RPMI8226 (cell line): Measurements from ENCODE around the gene PPP2R5C.
A peak's percentile ranks its signal among the peaks of the same experiment; 100 is the strongest.
"Not testable (repeated sequence)": the region's sequence is repeated elsewhere in the genome, so short reads cannot be mapped to it uniquely, and the experiment has no call there.

Experiments used
- DNase-seq: peaks from one replicate; pipeline ENCODE4 v3.0.0-alpha.2; 2015

PPP2R5C gene

DNA sequence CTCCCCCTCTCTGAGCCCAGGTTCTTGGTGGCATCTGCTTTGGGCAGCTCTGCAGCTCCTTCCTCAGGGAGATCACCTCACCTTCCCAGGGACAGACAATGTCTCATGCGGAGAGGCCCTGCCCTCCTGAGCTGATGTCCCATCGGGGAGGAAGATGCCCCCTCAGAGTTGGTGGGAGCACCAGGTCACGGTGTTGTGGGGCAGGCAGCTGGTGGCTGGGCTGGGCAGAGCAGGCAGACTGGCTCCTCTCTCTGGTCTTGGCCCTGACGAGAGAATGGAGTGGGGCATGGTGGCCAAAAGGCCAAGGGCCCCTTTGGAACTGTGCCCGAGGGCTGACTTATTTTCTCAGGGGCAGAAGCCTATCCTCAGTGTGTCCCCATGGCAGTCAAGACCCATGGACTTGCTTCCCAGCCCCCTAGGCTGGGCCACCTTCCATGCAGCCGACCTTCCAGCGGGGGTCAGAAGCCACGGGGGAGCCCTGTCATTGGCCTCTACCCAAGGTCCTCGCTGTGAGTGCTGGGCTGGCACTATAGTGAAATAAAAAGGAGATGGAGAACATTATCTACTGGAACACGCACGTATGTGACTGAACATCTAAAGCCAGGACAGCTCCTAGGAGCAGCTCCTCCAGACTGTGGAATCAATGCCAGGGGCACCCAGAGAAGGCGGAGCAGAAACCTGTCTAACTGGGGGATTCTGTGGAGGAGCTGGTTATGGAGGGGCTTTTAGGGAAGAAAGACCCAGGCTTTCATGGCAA is 21.9 kb downstream of the PPP2R5C start:
- DNase-seq = no peak

DNA sequence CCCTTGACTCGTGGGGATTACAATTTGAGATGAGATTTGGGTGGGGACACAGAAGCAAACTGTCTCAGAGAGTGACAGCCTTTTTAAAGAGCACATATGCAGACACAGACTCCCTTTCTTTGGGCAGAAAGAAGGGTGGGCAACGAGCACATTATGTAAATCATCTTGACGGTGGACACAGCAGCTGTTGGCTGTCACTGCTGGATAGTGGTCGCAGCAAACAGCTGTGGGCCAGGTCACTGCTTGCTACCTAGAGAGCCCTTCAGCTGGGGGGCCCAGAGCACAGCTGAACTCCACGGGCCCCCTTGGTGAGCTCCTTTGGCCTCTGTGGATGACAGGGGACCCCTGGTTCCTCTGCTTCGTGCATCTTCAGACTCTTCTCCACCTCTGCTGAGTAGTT is 23.1 kb downstream of the PPP2R5C start:
- DNase-seq = no peak

DNA sequence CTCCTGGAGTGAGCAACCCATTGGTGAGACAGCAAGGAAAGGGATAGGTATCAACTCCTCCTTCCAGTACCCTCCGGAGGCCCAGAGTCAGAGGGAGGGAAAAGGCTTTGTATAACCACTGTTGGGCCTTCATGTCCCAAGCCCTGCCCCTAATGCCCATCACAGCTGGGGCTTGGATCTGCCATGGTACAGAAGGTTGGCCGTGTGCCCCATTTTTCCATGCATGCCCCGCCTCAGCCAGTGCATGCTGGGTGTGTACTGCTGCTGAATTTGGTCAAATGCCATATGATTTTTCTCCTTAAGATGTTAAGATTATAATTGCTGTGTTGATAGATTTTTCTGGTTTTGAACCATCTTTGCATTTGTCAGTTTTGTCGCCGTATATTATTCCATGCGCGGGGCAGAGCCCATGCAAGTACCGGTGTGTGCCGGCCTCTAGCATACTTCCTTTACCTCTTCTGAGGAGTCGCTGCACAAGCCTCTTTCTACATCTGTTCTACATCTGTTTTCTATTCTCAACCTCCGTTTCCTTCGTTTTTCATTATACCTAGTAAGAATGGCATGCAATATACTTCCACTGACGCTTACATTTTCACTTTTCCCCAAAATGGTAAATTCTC is 26.6 kb downstream of the PPP2R5C start:
- DNase-seq = no peak

DNA sequence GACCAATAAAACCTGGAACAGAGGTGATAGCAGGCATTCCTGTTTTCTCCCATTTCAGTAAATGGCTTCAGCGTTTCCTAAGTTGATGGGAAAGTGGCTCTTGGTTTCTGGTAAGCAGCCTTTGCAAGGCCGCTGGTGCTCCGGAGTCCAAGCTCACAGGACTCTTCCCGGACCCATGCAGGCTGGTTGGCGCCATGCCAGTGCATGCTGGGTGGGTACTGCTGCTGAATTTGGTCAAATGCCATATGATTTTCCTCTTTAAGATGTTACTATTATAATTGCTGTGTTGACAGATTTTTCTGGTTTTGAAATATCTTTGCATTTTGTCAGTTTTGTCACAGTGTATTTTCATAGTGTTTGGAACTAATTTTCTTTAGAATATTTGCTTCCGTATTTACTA is 27.7 kb downstream of the PPP2R5C start:
- no peak for DNase-seq

DNA sequence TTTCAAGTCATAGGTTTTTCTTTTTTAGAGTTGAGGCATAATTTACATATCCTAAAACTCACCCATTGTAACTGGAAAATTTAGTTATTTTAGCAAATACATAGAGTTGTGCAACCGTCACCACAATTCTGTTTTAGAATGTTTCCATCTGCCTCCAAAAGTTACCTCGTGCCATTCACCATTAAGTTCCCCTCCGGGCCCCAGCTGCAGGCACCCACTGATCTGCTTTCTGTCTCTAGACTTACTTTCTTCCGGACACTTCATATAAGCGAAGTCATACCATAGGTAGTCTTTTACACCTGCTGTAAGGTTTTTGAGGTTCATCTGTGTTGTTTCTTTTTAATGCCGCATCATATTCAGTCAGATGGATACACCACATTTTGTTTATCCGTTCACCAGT is 28.7 kb downstream of the PPP2R5C start:
- DNase-seq = no peak

DNA sequence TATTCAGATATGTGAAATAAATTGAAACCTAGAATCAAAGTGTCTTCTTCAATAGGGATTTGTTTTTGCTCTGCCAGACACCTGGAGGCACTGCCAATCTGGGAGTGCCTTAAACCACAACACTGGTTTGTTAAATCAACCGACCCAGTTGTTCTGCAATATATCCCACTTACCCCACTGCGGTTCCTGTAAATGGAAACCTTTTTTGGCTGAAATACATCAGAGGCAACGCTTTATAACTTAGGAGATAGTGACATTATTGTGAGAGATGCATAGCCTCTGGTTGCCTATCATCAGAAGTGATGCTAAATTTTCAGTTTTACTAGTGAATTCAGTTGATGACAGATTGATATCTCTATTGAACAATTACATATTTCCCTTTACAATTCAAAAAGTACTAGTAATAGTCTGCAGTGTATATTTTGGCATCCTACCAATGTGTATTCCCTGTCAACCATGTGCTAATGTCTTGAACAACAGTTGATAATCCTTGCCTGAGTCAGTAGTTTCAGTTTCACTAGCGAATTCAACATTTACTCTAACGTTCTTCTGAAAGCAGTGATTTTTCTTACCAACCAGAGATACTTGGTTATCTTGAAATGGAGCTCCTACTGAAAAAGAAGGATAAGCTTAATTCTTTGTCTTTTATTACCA is 30.5 kb downstream of the PPP2R5C start:
- peak; percentile 74 for DNase-seq

DNA sequence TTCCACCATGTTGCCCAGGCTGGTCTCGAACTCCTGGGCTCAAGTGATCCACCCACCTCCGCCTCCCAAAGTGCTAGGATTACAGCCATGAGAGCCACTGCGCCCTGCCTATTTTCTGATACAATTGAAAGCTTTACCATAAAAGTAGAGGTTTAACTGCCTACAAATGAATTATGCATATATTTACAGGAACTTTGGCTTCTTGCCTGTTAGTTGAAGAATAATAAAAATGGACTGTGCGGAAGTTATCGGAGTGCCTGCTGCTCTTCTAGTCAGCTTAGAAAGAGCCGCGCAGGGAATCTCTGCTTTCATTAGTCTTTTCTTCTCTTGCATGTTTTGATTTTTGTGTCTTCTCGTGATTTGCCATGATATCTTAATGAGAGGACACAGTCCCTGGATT is 34.5 kb downstream of the PPP2R5C start:
- DNase-seq = no peak

DNA sequence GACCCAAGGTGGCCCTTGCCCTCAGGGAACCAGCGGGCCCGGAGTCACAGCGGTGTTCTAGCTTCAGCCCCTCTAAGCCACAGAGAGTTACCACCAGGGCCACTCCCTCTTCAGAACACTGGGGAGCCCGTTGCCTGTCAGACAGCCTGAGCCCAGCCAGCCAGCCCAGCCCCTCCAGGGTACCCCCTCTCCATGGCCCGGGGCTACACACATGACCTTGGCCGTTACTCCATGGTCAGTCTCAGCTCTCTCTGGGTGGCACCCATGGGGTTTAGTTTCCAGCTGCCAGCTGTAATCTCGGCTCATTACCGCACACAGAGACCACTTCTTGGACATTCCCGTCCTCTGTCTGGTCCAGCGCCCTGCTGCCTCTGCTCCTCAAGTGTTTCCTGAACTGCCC is 35.0 kb downstream of the PPP2R5C start:
- no peak for DNase-seq

DNA sequence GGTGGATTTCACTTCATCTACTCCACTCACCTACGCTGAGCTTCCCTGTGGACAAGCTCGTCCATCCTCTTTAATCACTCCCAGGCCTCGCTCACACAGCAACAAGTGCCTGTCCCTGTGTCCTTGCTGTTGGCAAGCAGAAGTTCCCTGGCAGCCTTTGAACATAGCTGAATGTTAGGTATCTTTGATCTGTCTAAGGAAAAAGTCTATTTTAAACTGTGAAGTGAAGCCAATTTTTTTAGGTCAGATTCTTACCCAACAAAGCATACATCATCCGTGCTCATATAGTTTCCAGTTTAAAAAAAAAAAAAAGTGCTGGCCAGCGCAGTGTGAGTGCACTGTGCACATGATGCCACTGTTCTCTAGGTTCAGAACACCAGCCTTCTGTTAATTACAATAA is 36.3 kb downstream of the PPP2R5C start:
- no peak for DNase-seq

DNA sequence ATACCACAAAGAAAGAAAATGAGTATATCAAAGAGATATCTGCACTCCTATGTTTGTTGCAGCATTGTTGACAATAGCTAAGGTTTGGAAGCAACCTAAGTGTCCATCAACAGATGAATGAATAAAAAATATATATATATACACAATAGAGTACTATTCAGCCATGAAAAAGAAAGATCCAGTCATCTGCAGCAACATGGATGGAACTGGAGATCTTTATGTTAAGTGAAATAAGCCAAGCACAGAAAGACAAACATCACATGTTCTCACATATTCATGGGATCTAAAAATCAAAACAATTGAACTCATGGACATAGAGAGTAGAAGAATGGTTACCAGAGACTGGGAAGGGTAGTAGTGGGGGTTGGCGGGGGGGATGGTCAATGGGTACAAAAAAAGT is 42.9 kb downstream of the PPP2R5C start:
- not testable (repeated sequence) for DNase-seq

DNA sequence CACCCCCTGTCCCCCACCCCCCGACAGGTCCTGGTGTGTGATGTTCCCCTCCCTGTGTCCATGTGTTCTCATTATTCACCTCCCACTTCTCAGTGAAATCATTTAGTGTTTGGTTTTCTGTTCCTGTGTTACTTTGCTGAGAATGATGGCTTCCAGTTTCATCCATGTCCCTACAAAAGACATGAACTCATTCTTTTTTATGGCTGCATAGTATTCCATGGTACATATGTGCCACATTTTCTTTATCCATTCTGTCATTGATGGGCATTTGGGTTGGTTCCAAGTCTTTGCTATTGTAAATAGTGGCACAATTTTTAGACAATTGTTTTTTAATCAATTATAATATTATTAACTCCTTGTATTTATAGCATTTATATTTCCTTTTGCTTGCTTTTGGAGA is 44.7 kb downstream of the PPP2R5C start:
- DNase-seq = not testable (repeated sequence)

DNA sequence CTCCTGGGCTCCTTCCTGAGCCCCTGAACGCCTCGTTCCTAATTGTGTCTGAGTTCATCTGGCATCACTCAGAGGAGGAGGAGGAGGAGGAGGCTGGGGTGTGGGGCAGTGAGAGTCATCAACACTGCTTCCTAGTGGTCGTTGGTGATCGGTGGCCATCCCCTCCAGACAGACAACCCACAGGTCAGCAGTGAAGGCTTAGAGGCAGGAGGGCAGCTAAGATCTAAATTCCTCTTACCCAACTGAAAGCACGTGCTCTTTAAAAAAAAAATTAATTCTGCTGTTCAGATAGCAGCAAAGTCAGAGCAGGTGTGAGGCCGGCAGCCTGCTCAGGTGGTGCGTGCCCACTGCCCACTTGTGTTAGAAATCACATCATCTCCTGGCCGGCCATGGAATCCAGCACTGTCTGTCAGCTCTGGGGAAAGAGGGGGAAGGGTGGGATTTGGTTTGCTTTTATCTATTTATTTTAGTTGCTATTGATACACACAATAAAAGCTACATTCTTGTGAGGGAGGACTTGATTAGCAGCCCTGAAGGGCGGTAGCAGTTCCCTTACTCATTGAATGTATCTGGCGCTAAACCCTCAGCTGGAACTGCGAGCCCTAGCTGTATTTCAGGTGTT is 46.6 kb downstream of the PPP2R5C start:
- no peak for DNase-seq

DNA sequence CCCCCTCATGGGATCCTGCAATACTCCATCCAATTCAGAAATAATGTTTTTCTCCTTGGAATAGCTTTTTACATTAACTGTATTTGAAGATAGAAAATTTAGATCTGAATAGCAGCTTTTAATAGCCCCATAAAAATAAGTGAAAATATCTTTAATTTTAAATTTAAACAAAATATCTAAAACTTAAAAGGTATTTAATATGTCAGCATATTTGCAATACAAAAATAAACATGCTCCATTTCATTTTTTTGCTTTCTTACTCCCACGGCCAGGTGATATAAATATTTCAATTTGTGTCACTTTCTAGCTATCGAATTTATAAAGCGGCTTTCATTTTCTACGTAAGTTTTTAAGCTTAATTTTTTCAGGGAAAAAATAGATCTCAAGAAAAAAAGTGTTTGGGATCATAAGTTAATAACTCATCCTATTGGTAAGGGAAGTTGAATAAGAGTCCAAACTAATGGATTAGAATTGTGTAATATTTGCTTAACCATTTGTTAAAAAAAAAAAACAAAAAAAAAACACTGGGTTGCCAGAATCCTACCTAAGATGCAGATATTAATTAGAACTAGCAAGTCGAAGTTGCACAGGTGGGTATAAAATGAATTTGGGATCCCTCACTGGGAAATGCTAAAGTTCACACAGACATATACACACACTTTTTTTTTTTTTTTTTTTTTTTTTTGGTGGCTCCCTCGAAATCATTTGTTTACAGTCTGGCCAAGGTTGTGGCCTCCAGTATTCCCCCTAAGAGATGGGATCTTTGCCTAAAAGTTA is 47.6 kb downstream of the PPP2R5C start:
- DNase-seq = no peak

DNA sequence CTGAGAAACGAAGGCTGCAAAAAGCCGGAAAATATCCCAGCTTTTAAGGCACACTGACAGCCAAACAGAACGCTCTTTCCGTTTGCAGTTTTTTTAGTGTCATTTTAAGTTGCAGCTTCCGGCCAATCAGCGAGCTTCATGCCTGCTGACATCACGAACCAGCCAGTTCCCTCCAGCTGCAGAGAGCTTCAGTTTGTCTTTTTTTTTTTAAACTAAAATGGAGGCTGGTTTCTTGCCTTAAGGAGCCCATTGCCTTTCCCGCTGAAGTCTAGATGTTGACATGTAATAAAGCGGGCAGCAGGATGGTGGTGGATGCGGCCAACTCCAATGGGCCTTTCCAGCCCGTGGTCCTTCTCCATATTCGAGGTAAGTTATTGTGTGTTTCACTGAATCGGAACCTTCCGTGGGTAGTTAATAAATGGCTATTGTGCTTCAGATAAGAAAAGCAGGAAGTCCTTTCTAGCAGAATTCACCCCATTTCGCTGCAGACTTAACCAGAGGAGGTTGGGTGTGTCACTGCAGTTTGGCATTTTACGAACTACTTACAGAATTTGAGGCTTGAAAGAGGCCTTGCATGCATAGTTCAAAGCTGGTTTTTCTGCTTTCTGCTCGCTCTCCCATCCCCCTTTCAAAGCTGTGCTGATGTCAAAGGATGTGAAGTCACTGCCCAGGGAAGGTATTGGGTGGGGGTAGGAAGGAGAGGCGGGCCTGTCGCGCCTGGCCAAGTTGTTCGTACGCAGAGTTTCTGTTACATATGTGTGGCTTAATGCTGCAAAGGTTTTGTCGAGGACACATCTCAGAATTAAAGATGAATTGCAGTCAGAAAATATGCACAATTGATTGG is 48.4 kb downstream of the PPP2R5C start:
- peak; percentile 85 for DNase-seq

DNA sequence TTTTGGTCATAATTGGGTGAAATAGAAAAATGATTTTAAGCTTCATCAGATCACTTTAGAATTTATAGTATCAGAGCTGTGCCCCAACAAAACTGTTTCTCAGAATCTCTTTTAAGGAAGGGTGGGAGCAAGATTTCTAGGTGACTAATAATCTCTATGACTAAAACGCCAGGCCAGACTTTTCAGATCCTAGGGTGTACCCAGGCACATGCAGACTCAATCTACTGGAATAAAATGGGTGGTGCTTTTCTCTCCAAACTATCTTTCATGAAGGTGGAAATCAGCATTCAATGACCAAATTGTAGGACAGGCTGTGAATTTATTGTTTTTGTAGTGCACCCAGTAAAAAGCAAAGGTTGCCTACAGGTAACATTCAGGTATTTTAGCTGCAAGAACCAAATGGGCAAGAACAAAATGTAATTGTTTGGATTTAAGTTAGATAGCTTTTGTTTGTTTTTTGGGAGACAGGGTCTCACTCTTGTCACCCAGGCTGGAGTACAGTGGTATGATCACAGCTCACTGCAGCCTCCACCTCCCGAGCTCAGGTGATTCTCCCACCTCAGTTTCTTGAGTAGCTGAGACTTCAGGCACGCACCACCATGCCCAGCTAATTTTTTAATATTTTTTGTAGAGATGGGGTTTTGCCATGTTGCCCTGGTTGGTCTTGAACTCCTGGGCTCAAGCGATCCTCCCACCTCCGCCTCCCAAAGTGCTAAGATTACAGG is 49.5 kb downstream of the PPP2R5C start:
- no peak for DNase-seq

DNA sequence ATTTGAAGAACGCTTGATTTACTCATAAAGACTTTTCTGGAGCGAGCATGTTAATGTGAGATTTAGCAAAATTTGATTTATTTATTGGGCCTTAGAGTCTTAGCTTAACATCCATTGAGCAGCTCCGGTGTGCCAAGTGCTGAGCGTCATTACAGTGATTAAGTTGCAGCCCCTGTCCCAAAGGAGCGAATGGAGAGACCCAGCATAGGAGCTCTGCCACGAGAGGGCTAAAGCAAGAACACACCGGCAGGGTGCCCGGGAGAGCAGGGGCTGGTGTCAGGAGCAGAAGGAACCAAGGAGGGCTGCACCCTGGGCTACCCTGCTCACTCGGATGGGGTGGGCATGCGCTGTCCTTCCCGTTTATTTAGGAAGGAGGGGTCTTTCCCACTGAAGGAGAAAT is 50.6 kb downstream of the PPP2R5C start:
- no peak for DNase-seq

DNA sequence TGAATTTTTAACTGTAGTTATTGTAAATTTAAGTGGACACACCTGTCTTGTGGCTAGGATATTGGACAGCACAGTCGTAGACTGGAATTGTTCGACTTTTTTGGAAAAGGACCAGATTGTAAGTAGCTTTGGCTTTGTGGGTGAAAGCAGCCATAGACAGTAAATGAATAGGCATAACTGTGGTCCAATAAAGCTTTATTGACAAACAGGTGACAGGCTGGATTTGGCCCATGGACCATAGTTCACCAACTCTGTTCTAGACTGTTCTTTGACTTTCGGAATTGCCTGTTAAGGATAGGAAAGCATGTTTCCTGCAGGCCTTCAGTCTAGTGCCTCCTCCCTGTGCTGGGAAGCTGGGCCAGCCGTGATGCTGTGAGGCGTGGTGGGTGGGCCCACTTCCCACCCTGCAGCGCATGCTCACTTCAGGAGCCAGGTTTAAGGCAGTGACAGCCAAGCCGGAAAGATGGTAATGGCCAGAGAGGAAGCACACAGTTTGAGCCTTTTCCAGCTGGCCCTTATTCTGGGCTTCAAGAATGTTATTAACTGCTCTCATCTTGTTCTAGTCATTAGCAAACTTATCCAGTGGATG is 51.8 kb downstream of the PPP2R5C start:
- no peak for DNase-seq

DNA sequence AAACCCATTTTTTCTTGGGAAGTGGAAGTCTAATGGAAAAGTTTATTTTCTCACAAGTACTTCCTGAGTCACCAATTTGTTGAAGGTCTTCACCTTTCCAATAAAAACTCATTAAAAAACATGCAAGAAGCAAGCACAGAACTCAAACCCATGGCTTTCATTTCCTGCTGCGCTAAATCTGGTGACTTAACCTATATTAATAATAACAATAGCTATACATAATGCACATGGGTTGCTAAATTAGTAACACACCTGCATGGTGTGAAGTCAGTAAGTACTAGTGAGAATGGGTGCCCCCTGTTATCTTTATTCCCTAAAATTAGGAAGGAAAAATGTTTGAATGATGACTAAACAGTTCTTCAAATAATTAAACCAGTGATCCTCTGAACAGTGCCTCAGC is 52.3 kb downstream of the PPP2R5C start:
- no peak for DNase-seq

DNA sequence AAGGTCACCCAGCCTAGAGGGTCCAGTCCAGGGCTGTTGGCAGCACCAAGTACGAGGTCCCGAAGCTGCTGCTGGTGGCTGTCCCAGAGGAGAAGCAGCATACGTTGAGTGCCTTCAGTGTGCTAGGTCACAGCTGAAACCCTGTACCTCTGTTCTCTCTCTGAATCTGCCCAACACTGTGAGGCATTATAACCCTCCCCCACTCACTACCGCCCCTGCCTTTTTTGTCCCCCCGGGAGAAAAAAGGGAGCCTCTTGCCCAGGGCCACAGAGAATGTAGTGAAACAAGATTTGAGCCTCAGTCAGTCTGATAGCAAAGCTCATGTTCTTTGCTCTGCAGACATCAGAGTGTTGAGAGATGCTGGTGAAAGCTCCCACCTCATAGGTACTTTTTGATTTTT is 53.4 kb downstream of the PPP2R5C start:
- no peak for DNase-seq

DNA sequence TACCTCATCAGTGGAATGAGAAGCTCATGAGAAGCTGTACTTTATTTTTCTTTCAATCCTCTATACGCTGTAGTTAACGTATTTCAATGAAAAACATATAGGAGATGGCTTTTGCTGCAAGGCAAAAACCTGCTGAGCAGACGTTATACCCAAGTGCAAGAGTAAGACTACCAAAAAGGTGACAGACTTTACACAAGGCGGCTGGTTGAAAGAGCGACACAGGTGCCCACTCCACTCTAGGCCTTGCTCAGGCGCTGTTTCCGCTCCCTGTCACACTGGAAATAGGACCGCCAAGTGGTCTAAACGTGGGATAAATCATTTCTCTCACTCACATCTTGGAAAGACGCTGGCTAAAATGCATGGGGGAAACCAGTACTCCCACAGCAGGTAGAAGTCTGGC is 54.5 kb downstream of the PPP2R5C start:
- no peak for DNase-seq

DNA sequence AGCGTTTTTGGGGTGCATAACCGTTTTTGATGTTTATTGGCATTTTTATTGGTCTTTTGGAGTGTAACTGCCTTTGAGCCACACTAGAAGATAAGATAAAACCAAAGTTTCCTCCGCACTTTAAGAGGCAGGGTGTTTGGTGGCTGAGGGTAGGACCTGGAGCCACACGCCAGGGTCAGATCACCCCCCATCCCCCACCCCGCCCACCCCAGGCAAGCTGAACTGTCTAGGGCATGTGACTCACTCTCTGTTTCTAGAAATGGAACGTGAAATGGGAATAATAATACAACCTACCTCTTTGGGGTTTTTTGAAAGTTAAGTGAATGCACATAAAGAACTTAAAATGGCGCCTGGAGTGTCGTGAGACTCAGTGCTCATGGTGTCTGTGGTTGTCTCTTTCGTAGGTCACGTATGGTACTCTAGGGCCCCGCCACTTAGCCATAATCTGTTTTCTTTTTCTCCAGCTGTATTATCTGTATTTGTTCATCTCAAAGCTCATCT is 56.0 kb downstream of the PPP2R5C start:
- no peak for DNase-seq
